ENCODE data around the gene PRMT1.
"Not testable (repeated sequence)": the region's sequence is repeated elsewhere in the genome, so short reads cannot be mapped to it uniquely, and the experiment has no call there.

Gene PRMT1

DNA sequence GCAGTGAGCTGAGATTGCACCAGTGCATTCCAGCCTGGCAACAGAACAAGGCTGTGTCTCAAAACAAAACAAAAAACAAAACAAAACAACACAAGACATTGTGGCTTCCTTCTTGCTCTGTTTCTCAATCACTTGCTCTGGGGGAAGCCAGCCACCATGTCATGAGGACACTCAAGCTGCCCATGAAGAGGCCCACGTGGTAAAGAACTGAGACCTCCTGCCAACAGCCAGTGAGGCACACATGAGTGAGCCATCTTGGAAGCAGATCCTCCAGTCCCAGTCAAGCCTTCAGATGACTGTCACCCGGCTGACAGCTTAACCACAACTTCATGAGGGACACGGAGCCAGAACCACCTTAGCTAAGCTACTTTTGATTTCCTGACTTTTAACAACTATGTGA is 39.1 kb downstream of the PRMT1 start:
- FAIRE-seq, result no peak
- no peak for DNase-seq (ENCODE audit: insufficient read length, low spot score)

DNA sequence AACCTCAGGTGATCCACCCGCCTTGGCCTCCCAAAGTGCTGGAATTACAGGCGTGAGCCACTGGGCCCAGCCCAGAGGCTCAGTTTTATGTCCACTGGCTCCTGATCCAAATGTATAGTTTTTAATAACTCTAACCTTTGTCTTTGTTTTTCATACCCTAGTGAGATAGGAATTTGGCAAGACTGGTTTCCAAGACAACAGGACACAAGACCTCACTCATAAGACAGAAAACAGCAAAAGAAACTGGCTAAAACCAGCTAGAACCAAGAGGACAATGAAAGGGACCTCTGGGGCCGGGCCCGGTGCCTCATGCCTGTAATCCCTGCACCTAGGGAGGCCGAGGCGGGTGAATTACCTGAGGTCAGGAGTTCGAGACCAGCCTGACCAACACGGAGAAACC is 41.4 kb downstream of the PRMT1 start:
- no peak for FAIRE-seq
- DNase-seq (ENCODE audit: insufficient read length, low spot score), result no peak

DNA sequence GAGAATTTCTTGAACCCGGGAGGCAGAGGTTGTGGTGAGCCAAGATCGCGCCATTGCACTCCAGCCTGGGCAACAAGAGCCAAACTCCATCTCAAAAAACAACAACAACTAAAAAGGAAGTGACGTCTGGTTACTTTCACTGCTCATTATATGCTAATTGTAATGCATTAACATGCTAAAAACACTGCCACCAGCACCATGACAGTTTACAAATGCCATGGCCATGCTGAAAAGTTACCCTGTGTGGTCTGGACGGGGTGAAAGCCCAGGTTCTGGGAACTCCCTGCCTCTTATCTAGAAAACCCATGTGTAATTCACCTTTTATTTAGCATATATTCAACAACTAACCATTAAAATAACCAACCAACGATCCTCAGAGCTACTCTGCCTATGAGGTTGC is 41.9 kb downstream of the PRMT1 start:
- no peak for FAIRE-seq
- no peak for DNase-seq (ENCODE audit: insufficient read length, low spot score)

DNA sequence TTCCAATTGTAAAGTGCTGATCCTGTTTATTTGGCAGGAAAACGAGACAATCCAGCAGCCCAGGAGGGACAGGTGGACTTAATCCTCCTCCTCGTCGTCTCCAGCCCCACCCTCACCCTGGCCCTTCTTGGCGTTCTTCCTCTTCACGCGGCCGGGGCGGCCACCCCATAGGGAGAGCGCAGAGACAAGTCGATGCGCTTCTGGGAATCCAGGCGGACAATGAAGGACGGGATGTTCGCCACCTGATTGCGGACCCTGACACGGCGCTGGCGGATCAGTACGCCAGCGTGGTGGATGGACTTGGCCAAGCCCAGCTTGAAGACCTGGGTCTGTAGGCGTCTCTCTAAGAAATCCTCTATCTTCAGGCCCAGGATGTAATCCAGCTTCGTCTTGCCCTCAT is 42.3 kb downstream of the PRMT1 start:
- FAIRE-seq; DNase-seq (ENCODE audit: insufficient read length, low spot score): not testable (repeated sequence)

DNA sequence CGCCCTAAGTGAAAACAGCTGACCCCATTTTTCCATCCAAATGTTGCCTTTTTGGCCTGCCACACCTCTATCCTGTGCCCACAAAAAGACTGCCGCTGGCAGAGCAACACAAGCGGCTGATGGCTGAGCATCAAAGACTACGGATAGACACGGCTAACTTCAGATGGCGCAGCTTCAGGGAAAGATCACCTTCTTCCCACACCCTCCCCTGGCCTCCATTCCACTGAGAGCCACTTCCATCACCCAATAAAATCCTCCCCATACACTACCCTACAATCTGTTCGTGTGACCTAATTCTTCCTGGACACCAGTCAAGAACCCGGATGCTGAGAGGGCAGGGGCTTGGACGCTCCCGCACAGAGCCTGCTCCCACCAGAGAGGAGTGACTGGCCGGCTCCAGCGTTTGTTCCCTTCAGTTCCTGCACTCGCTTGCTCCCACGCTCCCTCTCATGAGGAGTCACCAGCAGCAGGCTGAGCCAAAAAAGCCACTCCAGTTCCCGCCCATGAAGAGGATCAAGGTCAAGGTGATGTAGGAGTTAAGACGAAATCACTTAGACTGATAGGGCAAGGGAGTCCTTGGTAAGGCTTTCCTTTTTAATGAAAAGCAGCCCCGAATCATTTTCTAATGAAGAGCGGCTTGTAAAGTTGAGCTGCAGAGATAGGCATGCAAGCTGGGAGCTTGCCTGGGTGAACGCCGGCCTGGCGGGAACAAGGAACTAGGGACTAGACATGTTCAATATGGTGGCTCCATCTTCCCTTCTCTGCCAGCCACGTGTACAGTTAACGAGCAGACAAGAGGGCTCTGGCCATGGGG is 50.4 kb downstream of the PRMT1 start:
- no peak for DNase-seq (ENCODE audit: insufficient read length, low spot score)
- no peak for FAIRE-seq

DNA sequence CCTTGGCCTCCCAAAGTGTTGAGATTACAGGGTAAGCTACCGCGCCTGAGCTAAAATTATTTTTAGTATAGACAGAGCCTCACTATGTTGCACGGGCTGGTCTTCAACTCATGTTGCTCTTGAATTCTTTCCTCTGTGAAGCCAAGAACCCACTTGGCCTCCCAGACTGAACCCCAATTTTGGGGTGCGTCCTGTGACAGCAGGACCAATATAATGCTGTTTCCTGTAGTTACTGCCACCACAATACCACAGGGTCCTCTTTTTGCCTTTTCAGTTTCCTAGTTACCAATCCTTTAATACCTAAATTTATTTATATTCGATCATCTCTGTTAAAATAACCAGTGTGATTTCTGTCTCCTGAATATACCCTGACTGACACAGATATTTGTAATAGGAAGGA is 53.1 kb downstream of the PRMT1 start:
- DNase-seq (ENCODE audit: insufficient read length, low spot score) (no peak), FAIRE-seq (no peak)

Measured in GM19239 (cell line).